Left renal pelvis (tissue), 4 donors: ENCODE results near the gene TRABD. TPM values are rescaled to one million over a fixed set of nuclear protein-coding genes. Genes with fewer than 3 reads are reported as not detected.

Experiments
- DNase-seq, 4 donors: peaks; one replicate each; pipeline ENCODE4 v3.0.0-alpha.2; 2013; ENCODE audit warnings: low read depth in 4 of 4, low spot score in 3 of 4
- polyA plus RNA-seq, 4 donors: library from polyadenylated mRNA; unstranded; fragments of 120-200 nt; gene quantifications; one replicate each; pipeline ENCODE4 v1.2.1, GENCODE V29; 2013; ENCODE audit not compliant: insufficient read length in 4 of 4

Gene TRABD
- polyA plus RNA-seq, 4 donors: 14.0 to 33.4 (median 19.3) TPM

- no peak for DNase-seq
Measured at GRCh38 chr22:50216055-50216683, 30.5 kb downstream of the TRABD start.

DNA sequence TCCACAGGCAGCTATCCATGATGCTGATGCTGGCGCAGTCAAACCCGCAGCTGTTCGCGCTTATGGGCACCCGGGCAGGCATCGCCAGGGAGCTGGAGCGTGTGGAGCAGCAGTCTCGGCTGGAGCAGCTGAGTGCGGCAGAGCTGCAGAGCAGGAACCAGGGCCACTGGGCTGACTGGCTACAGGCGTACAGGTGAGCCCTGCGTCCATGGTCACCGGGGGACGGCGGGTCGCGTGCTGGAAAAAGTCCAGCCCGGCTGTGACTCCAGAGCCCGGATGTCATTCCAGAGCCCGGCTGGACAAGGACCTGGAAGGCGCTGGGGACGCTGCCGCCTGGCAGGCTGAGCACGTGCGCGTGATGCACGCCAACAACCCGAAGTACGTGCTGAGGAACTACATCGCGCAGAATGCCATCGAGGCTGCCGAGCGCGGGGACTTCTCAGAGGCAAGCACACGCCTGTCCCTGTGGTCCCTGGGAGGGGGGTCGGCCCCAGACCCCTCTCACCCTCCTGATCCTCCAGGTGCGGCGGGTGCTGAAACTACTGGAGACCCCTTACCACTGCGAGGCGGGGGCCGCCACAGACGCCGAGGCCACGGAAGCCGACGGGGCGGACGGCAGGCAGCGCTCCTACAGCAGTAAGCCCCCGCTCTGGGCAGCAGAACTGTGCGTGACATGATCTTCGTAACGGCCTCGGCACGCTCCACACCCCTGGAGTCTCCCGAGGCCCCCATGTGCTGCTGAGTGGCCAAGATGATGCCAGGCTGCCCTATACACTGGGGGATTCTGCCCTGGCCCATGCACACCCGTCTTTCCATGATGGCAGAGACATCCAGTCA is 31.2 kb downstream of the TRABD start:
- DNase-seq: no peak

DNA sequence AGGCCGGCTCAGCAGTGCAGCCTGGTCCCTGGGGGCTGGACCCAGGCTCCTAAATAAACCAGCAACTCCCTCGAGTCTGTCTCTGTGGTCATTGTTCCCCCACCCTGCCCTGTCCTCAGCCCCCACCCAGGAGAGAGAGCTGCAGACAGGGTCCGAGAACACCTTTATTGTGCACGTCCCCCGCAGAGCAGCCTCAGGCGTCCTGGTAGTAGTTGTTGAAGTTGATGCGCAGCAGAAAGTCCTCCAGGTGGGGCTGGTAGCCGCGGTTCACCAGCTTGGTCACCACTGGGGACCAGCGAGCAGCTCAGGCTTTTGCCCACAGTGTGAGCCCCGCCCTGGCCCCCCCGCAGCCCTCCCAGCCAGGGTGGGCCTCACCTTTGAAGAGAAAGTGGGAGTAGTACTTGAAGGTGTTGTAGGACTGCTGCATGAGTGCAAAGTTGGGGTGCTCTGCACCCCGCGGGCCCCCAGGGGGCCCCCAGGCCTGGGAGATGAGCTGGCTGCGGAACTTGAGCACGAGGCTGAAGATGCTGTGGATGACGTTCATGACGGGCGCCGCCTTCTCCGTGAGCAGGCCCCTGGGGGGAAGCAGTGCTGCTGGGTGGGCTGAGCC is 31.9 kb downstream of the TRABD start:
- DNase-seq: no peak

DNA sequence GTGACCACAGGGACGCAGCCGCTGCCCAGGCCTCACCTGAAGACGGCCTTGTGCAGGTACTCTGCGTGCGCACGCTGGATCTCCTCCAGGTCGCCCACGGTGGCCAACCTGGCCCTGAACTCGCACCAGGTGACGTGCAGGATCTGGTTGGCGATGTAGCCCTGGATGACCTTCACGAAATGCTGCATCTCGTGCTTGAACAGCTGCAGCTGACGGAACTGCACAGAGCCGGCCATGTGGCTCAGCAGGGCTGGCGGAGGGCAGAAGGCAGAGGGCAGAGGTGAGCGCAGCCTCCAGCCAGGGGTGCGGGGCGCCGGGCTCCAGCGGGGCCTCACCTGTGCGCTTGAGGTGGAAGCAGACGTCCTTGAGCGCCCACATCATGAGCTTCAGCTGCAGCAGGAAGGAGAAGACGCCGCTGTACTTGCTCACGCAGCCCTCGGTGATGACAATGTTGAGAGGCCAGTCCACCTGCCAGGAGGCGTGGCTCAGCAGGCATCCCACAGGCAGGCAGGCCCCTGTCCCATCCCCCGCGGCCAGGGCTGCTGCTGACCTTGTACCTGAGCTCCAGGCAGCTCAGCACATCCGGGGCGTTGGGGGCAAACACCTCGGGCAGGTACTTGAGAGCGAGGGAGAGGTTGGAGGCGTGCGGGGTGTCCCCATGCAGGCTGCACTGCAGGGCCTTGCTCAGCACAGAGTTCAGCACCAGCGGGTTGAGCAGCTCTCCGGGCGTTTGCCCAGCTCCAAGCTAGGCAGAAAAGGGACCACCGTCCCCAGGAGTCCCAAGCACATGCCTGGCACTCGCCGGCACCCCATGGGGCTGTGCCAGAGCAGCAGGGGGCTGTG is 32.7 kb downstream of the TRABD start:
- DNase-seq: no peak

GRCh38 chr22:50218996-50219727 is 33.4 kb downstream of the TRABD start:
- no peak for DNase-seq

DNA sequence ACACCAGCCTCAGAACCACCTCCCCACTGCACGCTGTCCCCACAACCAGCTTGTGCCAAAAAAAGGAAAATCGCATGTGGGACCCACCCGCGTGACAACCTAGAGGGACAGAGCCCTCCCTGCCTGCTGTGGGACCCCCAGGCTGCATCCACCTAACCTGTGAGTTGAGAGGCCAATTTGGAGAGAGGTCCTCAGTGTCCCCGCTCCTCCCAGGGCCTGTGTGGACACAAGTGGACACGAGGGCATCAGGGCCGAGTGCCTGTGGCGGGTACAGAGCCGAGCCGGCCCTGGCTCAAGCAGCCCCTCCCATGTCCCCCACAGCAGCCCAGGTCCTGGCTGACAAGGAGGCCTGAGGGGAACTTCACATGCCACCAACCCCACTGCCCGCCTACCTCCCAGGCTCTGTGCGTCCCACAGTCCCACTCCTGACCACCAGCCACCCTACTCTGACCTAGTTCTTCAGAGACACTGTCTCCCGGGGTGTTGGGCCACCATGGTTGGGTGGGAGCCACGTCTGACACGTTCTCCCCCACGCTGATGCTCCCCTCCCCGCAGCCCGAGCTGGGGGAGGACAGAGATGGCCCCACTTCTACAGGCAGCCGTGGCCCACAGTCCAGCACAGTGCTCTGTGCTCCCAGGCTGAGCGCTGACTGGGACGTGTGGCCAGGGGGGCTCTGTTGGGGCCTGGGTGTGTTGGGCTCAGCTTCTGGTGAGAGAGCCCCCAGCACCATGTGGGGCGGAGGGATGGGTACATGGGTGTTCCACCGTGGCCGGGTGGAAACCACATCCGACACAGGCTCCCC is 34.3 kb downstream of the TRABD start:
- no peak for DNase-seq

DNA sequence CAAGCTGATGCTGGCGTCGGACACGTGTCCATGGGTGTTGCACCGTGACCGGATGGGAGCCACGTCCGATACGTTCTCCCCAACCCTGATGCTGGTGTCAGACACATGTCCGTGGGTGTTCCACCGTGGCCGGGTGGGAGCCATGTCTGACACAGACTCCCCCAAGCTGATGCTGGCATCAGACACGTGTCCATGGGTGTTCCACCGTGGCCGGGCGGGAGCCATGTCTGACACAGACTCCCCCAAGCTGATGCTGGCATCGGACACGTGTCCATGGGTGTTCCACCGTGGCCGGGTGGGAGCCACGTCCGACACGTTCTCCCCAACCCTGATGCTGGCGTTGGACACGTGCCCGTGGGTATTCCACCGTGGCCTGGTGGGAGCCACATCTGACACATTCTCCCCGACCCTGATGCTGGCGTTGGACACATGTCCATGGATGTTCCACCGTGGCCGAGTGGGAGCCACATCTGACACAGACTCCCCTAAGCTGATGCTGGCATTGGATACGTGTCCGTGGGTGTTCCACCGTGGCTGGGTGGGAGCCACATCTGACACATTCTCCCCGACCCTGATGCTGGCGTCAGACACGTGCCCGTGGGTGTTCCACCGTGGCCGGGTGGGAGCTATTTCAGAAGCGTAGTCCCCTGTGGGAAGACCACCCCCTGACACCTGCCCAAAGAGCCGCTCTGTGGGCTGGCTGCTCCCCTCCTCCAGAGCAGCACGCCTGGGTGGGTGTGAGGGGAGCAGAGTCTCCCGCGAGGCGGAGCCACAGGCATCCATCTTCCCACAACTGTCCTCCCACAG is 35.1 kb downstream of the TRABD start:
- no peak for DNase-seq

DNA sequence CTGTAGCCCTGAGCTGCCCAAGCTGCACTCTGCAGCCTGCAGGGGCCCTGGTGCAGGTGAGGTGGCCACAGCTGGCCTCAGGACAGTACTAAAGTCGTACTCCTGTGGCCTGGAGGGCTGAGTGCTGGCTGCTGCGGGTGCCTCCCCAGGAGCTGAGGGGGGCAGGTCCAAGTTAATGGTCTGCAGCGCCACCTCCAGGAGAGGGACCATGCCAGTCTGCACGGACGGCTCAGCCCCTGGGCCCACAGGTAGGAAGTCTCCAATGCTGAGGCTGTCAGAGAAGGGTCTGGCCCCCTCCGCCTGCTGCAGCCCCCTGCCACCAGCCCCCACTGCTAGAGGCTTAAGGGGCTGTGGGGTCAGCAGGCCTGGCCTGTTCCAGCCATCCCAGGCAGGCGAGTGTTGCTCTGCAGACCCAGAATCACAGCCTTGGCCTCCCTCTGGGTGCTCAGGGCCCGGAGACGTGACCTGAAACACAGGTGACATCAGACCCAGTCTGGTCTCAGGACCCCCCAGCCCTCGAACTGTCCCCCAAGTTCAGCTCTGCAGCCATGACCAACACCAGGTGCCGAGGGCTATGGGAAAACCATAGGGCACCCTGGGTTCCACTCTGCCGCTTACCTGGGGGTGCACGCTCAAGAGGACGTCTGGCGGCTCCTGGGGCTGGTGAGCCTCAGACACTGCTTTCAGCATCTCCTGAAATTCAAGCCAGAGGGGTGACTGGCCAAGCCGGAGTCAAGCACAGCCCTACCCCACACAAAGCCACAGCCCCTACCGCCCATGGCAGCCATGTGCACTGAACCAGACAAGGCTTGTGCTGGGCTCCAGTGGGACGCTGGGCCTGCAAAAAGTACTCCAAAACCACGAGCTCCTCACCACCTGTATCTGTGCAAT is 35.9 kb downstream of the TRABD start:
- no peak for DNase-seq

GRCh38 chr22:50222508-50222907 is 36.8 kb downstream of the TRABD start:
- DNase-seq: no peak

- no peak for DNase-seq
Measured at GRCh38 chr22:50224071-50224470, 38.4 kb downstream of the TRABD start.

- DNase-seq: no peak
Measured at GRCh38 chr22:50225200-50225969, 39.7 kb downstream of the TRABD start.

DNA sequence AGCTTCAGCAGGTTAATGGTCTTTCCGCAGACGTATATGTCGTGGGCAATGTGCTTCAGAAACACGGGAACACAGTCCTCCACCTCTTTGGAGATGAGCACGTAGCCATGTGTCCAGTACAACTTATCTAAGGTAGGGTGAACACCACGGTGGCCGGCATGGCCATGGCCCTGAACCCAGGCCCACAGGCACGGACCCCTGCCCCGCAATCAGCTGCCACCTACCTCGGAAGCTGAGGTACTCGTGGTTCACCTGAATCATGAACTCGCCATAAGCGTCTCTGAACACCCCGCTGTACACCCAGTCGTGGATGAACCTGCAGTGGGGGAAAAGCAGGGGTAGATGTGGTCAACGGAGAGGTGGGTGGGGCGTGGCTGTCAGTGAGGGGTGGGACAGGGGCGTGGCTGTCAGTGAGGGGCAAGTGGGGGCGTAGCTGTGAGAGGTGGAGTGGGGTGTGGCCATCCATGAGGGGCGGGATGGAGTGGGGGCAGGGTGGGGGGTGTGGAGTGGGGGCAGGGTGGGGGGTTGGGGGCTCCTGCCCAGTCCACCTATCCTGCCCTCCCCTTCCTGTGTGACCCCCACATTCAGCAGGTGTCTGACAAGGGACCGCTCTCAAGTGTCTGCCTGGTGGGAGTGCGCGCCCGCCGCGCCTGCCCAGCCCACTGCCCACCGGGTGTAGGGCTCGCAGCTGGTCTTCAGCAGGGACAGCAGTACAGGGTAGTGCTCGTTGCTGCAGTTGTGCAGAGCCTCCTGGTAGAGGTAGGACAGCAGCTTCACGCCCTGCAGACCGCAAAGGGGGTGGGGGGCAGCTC is 40.6 kb downstream of the TRABD start:
- no peak for DNase-seq

DNA sequence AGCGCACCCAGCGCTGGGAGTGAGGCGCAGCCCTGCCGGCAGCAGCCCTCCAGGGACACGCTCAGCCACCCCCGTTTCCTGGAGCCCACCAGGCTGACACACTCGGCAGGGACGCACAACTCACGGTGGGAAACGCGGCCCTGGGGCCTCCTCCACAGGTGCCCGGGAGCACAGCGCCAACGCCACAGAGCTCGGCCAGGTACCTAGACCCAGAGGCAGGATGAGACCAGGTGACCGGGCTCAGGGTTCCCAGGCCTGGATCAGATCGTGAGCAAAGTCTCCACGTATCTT is 41.1 kb downstream of the TRABD start:
- no peak for DNase-seq

DNA sequence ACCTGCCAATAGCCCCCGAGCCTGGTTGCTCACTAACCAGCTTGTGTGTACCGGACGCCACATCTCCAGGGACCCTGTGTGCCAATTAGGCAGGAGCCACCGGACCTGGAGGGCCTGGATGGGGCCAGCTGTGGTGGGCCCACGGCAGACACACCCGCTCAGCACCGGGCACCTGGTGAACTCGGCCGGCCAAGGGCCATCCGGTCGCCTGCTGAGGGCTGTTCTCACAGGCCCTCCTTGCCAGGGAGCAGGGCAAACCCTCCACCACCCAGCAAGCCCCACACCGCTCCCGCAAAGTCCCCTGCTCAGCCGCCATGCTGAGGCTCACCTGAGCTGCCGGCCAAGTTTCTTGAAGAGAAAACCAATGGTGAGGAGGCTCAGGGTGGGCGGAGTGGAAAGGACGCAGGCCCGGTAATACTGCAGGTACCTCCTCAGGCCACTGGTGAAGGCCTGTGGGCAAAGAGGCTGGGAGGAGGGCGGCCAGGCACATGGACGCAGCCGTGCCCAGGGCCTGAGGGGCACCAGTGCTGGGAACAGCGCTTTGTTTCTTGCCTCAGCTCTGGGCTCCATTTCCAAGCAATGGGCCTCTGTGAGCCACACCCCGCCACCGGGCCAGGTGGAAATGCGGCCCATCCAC is 42.0 kb downstream of the TRABD start:
- DNase-seq: no peak

GRCh38 chr22:50228366-50228765 is 42.7 kb downstream of the TRABD start:
- no peak for DNase-seq

- DNase-seq: no peak
Measured at GRCh38 chr22:50229370-50229769, 43.7 kb downstream of the TRABD start.
